Smooth muscle cell (in vitro differentiated cells): ENCODE data around the gene RARA. TPM values are rescaled to one million over a fixed set of nuclear protein-coding genes. Genes with fewer than 3 reads are reported as not detected.

Source experiments
- DNase-seq: peaks from one replicate; lab custom pipeline; 2025; ENCODE audit not compliant: unreplicated experiment; lab: John Stamatoyannopoulos, UW
- H2AFZ ChIP-seq: fragments of 200-600 bp; sonication (generic); 2 replicates; pipeline ENCODE4 v1.6.0; 2016; ENCODE audit warnings: antibody characterized with exemption, low read depth, mild to moderate bottlenecking
- H3F3A ChIP-seq: fragments of 200-600 bp; sonication (generic); 2 replicates; pipeline ENCODE4 v1.6.0; 2017; ENCODE audit warnings: antibody characterized with exemption, low read depth
- H3K27ac ChIP-seq: fragments of 200-600 bp; sonication (generic); 2 replicates; pipeline ENCODE4 v1.5.1; 2016; ENCODE audit warnings: low read depth, mild to moderate bottlenecking
- H3K27me3 ChIP-seq: fragments of 200-600 bp; sonication (generic); 2 replicates; pipeline ENCODE4 v1.6.1; 2016; ENCODE audit warnings: low read depth, mild to moderate bottlenecking
- H3K36me3 ChIP-seq: fragments of 200-600 bp; sonication (generic); 2 replicates; pipeline ENCODE4 v1.5.1; 2016; ENCODE audit warnings: low read depth
- H3K4me1 ChIP-seq: fragments of 200-600 bp; sonication (generic); 2 replicates; pipeline ENCODE4 v1.5.1; 2016; ENCODE audit warnings: low read depth
- H3K4me2 ChIP-seq: fragments of 200-600 bp; sonication (generic); 2 replicates; pipeline ENCODE4 v1.6.0; 2016; ENCODE audit warnings: mild to moderate bottlenecking
- H3K4me3 ChIP-seq: fragments of 200-600 bp; sonication (generic); 2 replicates; pipeline ENCODE4 v1.5.1; 2016; ENCODE audit warnings: mild to moderate bottlenecking
- H3K79me2 ChIP-seq: fragments of 200-600 bp; sonication (generic); 2 replicates; pipeline ENCODE4 v1.6.0; 2016; ENCODE audit warnings: low read depth, mild to moderate bottlenecking
- H3K9ac ChIP-seq: fragments of 200-600 bp; sonication (generic); 2 replicates; pipeline ENCODE4 v1.6.0; 2016; ENCODE audit warnings: low read depth
- H3K9me3 ChIP-seq: fragments of 200-600 bp; sonication (generic); replicated peaks from 2 replicates; pipeline ENCODE4 v1.5.1; 2016; ENCODE audit warnings: low read depth
- H4K20me1 ChIP-seq: fragments of 200-600 bp; sonication (generic); 2 replicates; pipeline ENCODE4 v1.6.0; 2016; ENCODE audit warnings: low read depth
- CTCF ChIP-seq: fragments of 200-600 bp; sonication (generic); IDR thresholded peaks from 2 replicates; pipeline ENCODE4 v1.5.1; 2017; ENCODE audit warnings: borderline replicate concordance, mild to moderate bottlenecking, antibody characterized with exemption; ENCODE audit not compliant: insufficient read depth, poor library complexity, severe bottlenecking
- WGBS: methylation state at CpG from one replicate; pipeline ENCODE4 v1.1.7; 2016; ENCODE audit warnings: low lambda C conversion rate; 5-methylcytosine and 5-hydroxymethylcytosine counted together
- polyA plus RNA-seq: library from polyadenylated mRNA; unstranded; fragments of >200 nt; fragmentation: Nextera tagmentation; extraction: Ambion mirVana; gene quantifications from 2 replicates; pipeline ENCODE4 v1.2.1, GENCODE V29; 2016
- total RNA-seq: library from RNA; depleted of rRNA; stranded (reverse); fragments of >200 nt; gene quantifications from 2 replicates; pipeline ENCODE4 v1.2.3, GENCODE V29; 2014

RARA gene
- total and polyA plus RNA-seq, 2 experiments from 2014 or later, result 22.1 to 22.5 TPM

GRCh38 chr17:40348562-40349476, 39.8 kb downstream of the RARA start:
- DNase-seq, result no peak
- Histone ChIP-seq H3K9ac (no peak overlapping the region), H3K27ac (no peak overlapping the region), H2AFZ (no peak overlapping the region), H3K4me2 (no peak overlapping the region), H3K36me3 (no peaks in the 10 kb centered on the region), H3F3A (no peaks in the 10 kb centered on the region), H3K4me3 (no peak overlapping the region), H3K4me1 (peaks cover 58% of the 10 kb centered on the region), H3K27me3 (no peaks in the 10 kb centered on the region), H4K20me1 (peaks cover 68% of the 10 kb centered on the region), H3K79me2 (peaks cover 47% of the 10 kb centered on the region), H3K9me3 (no peaks in the 10 kb centered on the region)
- WGBS, result 94% methylated on average over 17 of the region's 17 CpGs
- no peak for TF ChIP-seq CTCF

GRCh38 chr17:40349477-40349894, 40.5 kb downstream of the RARA start:
- TF ChIP-seq CTCF, result no peak
- peaks cover 61% of the 10 kb centered on the region for H4K20me1 ChIP-seq
- no peak overlapping the region for H3K4me2 ChIP-seq
- H3K4me3 ChIP-seq, result no peak overlapping the region
- H3K4me1 ChIP-seq, result peaks cover 52% of the 10 kb centered on the region
- H3K9ac ChIP-seq, result no peak overlapping the region
- H3K36me3 ChIP-seq, result no peaks in the 10 kb centered on the region
- H3F3A ChIP-seq, result no peaks in the 10 kb centered on the region
- no peak overlapping the region for H3K27ac ChIP-seq
- H2AFZ ChIP-seq, result no peak overlapping the region
- DNase-seq, result no peak
- H3K9me3 ChIP-seq, result no peaks in the 10 kb centered on the region
- no peaks in the 10 kb centered on the region for H3K27me3 ChIP-seq
- 80% methylated on average over 10 of the region's 10 CpGs for WGBS
- H3K79me2 ChIP-seq, result peaks cover 41% of the 10 kb centered on the region

- no peak for TF ChIP-seq CTCF
- Histone ChIP-seq H3K27me3 (no peaks in the 10 kb centered on the region), H3K79me2 (peaks cover 40% of the 10 kb centered on the region), H3K9me3 (no peaks in the 10 kb centered on the region), H2AFZ (no peak overlapping the region), H3K27ac (no peak overlapping the region), H3K9ac (no peak overlapping the region), H3K36me3 (no peaks in the 10 kb centered on the region), H3K4me1 (peaks cover 46% of the 10 kb centered on the region), H4K20me1 (peaks cover 62% of the 10 kb centered on the region), H3K4me2 (no peak overlapping the region), H3K4me3 (no peak overlapping the region), H3F3A (no peaks in the 10 kb centered on the region)
- no peak for DNase-seq
- 58% methylated on average over 19 of the region's 19 CpGs for WGBS
Observed at GRCh38 chr17:40349895-40350688, 41.1 kb downstream of the RARA start.
